Colonic mucosa (tissue), 4 donors: ENCODE results near the gene TMEM170A. TPM values are rescaled to one million over a fixed set of nuclear protein-coding genes. Genes with fewer than 3 reads are reported as not detected.

Experiments
- DNase-seq: peaks from one replicate; pipeline ENCODE4 v3.0.0-alpha.2; 2020
- H3K27ac ChIP-seq: fragments of 200-600 bp; one replicate; pipeline ENCODE4 v1.8.0; 2021
- H3K27me3 ChIP-seq: fragments of 200-600 bp; one replicate; pipeline ENCODE4 v1.8.0; 2021
- H3K36me3 ChIP-seq: fragments of 200-600 bp; one replicate; pipeline ENCODE4 v1.8.0; 2021
- H3K4me1 ChIP-seq: fragments of 200-600 bp; one replicate; pipeline ENCODE4 v1.8.0; 2021; ENCODE audit warnings: mild to moderate bottlenecking
- H3K4me3 ChIP-seq: fragments of 200-600 bp; one replicate; pipeline ENCODE4 v1.8.0; 2021
- H3K9ac ChIP-seq, 2 donors: one replicate each; pipeline ENCODE4 v1.7.0; 2013; ENCODE audit warnings: control low read depth in 2 of 2, low read depth in 2 of 2, low read length in 2 of 2
- H3K9me3 ChIP-seq: fragments of 200-600 bp; one replicate; pipeline ENCODE4 v1.8.0; 2021
- intact Hi-C: fragments of 100-400 bp; cut with DNase I; formaldehyde crosslinking; loops from one replicate; pipeline ENCODE4 v1.14.1; 2022
- total RNA-seq, 2 donors: library from RNA; stranded (reverse); fragmentation: NEBNext Ultra II Directional in 1 of 2; extraction: Animal tissue kit (Norgen Biotek cat#: 25700) in 1 of 2; gene quantifications; one replicate each; pipeline ENCODE4 v1.2.1, GENCODE V29; 2021
- TF ChIP-seq, protein P1 (sequence below): fragments of 200-600 bp; IDR thresholded peaks from one replicate; pipeline ENCODE4 v1.8.0; 2022; ENCODE audit warnings: antibody characterized with exemption, mild to moderate bottlenecking
- donor health status: healthy.
- donor health status: DM: no; HTN: no; CAD: no.
- donor health status: DM: no; HTN: no; CAD: no.

Gene TMEM170A
- total RNA-seq, 2 donors from 2014 or later = 39.7 to 50.9 TPM

DNA sequence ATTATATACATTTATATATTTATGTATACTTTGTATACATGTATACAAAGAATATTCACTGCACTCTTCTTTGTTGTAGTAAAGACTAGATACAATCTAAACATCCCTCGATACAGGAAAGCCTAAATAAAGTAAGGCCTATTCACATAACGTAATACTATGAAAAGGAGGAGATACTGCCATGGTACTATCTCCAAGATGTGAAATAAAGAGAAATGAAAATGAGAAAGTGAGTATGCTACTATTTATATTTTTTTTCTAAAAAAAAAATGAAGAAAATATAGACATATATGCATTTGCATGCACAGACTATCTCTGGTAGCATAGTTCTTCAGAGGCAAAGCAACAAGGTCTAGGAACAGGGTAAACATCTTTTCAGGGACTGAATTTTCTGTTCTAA is 50.5 kb downstream of the TMEM170A start:
- Histone ChIP-seq H3K27ac (no peak overlapping the region), H3K4me1 (no peaks in the 10 kb centered on the region), H3K36me3 (peaks cover 3% of the 10 kb centered on the region), H3K4me3 (no peak overlapping the region), H3K9ac (no peak overlapping the region), H3K9me3 (no peaks in the 10 kb centered on the region), H3K27me3 (no peaks in the 10 kb centered on the region)
- TF ChIP-seq, protein P1, sequence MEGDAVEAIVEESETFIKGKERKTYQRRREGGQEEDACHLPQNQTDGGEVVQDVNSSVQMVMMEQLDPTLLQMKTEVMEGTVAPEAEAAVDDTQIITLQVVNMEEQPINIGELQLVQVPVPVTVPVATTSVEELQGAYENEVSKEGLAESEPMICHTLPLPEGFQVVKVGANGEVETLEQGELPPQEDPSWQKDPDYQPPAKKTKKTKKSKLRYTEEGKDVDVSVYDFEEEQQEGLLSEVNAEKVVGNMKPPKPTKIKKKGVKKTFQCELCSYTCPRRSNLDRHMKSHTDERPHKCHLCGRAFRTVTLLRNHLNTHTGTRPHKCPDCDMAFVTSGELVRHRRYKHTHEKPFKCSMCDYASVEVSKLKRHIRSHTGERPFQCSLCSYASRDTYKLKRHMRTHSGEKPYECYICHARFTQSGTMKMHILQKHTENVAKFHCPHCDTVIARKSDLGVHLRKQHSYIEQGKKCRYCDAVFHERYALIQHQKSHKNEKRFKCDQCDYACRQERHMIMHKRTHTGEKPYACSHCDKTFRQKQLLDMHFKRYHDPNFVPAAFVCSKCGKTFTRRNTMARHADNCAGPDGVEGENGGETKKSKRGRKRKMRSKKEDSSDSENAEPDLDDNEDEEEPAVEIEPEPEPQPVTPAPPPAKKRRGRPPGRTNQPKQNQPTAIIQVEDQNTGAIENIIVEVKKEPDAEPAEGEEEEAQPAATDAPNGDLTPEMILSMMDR = no peak
- no peak for DNase-seq
- intact Hi-C loops = no loop called here

GRCh38 chr16:75406943-75407342 is 57.5 kb downstream of the TMEM170A start:
- intact Hi-C loops = no loop called here
- Histone ChIP-seq H3K9me3 (no peaks in the 10 kb centered on the region), H3K27me3 (no peaks in the 10 kb centered on the region), H3K9ac (no peak overlapping the region), H3K4me3 (no peak overlapping the region), H3K27ac (no peak overlapping the region), H3K4me1 (no peaks in the 10 kb centered on the region), H3K36me3 (no peaks in the 10 kb centered on the region)
- TF ChIP-seq, protein P1 = no peak
- DNase-seq = no peak

- no peak overlapping the region for H3K9ac ChIP-seq
- TF ChIP-seq, protein P1 = peak; percentile 49
- H3K36me3 ChIP-seq = no peaks in the 10 kb centered on the region
- H3K27me3 ChIP-seq = no peaks in the 10 kb centered on the region
- H3K27ac ChIP-seq = peak overlapping the region; percentile 72
- no peaks in the 10 kb centered on the region for H3K9me3 ChIP-seq
- intact Hi-C loops = no loop called here
- DNase-seq = no peak
- no peak overlapping the region for H3K4me3 ChIP-seq
- H3K4me1 ChIP-seq = no peaks in the 10 kb centered on the region
Observed at GRCh38 chr16:75402821-75403475, 61.5 kb downstream of the TMEM170A start.

DNA sequence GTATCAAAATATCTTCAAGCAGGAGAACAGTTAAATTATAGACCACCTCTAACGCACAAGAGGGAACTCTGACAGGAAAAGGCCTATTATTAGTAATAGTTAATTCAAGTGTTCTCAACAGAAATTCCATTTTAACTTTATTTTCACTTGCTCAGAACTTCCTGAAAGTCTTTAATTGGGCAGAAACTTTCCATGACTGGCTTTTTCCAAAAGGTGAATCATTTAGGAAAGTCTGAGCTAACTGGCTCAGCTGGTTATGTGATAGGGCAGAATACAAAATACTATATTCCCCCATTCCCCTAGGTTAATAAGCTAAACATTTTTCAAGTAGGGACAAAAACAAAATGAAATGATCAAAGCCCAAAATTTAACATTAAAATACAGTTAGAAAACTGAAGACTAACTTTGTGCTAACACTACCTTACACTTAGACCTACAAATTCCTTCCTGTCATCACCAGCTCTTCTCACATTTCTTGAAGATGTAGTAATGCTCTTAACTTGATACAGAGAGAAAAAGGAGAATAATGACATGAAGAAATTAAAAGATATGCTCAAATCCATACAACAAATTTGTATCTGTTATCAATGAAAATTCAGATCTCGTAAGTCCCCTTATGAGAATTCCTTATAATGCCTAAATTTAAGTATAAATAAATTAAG is 62.2 kb downstream of the TMEM170A start:
- Histone ChIP-seq H3K4me1 (no peaks in the 10 kb centered on the region), H3K27me3 (no peaks in the 10 kb centered on the region), H3K4me3 (no peak overlapping the region), H3K27ac (peak overlapping the region; percentile 72), H3K9ac (peak overlapping the region in 1 of 2 donors; percentile 44), H3K9me3 (no peaks in the 10 kb centered on the region), H3K36me3 (no peaks in the 10 kb centered on the region)
- intact Hi-C loops = no loop called here
- DNase-seq = no peak
- TF ChIP-seq, protein P1 = no peak

DNA sequence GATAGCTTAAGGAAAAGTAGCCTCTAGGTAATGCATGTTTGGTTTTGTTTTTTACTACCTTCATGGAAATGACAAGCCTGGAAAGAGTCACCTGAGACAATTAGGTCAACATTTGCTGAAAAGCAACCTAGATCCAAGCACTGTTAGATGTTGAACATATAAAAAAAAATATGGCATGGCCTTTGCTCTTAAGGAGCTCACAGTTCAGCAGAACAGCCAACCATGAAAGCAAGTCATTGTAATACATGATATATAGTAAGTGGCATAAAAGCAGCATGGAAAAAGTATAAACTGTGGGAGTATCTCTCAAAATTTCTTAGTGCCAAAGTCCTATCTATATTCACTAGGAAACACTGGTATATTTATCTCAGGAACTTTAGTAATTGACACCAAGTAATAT is 62.8 kb downstream of the TMEM170A start:
- TF ChIP-seq, protein P1 = no peak
- Histone ChIP-seq H3K36me3 (no peaks in the 10 kb centered on the region), H3K27me3 (no peaks in the 10 kb centered on the region), H3K9me3 (no peaks in the 10 kb centered on the region), H3K9ac (peak overlapping the region in 1 of 2 donors; percentile 44), H3K4me1 (no peaks in the 10 kb centered on the region), H3K27ac (peak overlapping the region; percentile 72), H3K4me3 (no peak overlapping the region)
- DNase-seq = no peak
- intact Hi-C loops = no loop called here
